Endothelial cell of umbilical vein (primary cell): Measurements from ENCODE around the gene CMTM2. TPM values are rescaled to one million over a fixed set of nuclear protein-coding genes. Genes with fewer than 3 reads are reported as not detected.

Experiments used
- BruUV-seq: library from RNA; stranded (reverse); fragments of 400-500 nt; replicated peaks from 2 replicates; lab custom pipeline; 2021; lab: Mats Ljungman, UMichigan
- CTCF ChIA-PET: fragments of 300-600, 350-600 bp; sonication (Branson Sonifier 250); formaldehyde crosslinking; loops from one replicate; lab custom pipeline; 2021; ENCODE audit warnings: antibody characterized with exemption, inconsistent platforms; lab: Charles Lee
- POLR2A ChIA-PET: fragments of 300-600, 350-600 bp; sonication (Branson Sonifier 250); formaldehyde crosslinking; loops from one replicate; lab custom pipeline; 2021; ENCODE audit warnings: antibody characterized with exemption, inconsistent platforms; lab: Charles Lee
- DNase-seq: peaks from one replicate; pipeline ENCODE4 v3.0.0-alpha.2; 2011; ENCODE audit warnings: low read depth, low spot score
- FAIRE-seq: peaks from 2 replicates; lab custom pipeline; 2011; peaks lifted over from hg19 to GRCh38; lab: Jason Lieb, UNC
- H2AFZ ChIP-seq: 2 replicates; pipeline ENCODE4 v1.6.0; 2012; ENCODE audit warnings: low read depth, low read length, control low read depth, inconsistent platforms
- H3K27ac ChIP-seq: 2 replicates; pipeline ENCODE4 v1.5.1; 2011; ENCODE audit warnings: low read depth, mild to moderate bottlenecking, control low read depth, low read length, moderate library complexity; ENCODE audit not compliant: insufficient read depth
- H3K27me3 ChIP-seq, 2 experiments: 2 replicates each; pipeline versions ENCODE4 v1.6.0 to v1.6.1; 2011; ENCODE audit warnings: low read length in 2 of 2, mixed read lengths in 1 of 2; ENCODE audit not compliant: control insufficient read depth in 2 of 2, insufficient read depth in 2 of 2
- H3K36me3 ChIP-seq, 2 experiments: 2 replicates in 1 of 2; 3 replicates in 1 of 2; pipeline ENCODE4 v1.5.1; 2011; ENCODE audit warnings: low read length in 2 of 2, mild to moderate bottlenecking in 1 of 2, moderate library complexity in 1 of 2; ENCODE audit not compliant: control insufficient read depth in 2 of 2, insufficient read depth in 2 of 2; ENCODE audit errors: extremely low read depth in 1 of 2
- H3K4me1 ChIP-seq: 3 replicates; pipeline ENCODE4 v1.5.1; 2011; ENCODE audit warnings: mild to moderate bottlenecking, low read length; ENCODE audit not compliant: control insufficient read depth, insufficient read depth; ENCODE audit errors: extremely low read depth
- H3K4me2 ChIP-seq: 2 replicates; pipeline ENCODE4 v1.6.1; 2011; ENCODE audit warnings: low read length, control low read depth, mixed read lengths; ENCODE audit not compliant: insufficient read depth
- H3K4me3 ChIP-seq, 3 experiments: fragments of 200-600 bp in 1 of 3; sonication (generic), shearing (Covaris generic) in 1 of 3; replicated peaks in 1 of 3; 2 replicates each; pipeline ENCODE4 v1.5.1; 2011 to 2016; ENCODE audit warnings: control low read depth in 3 of 3, low read length in 3 of 3, mild to moderate bottlenecking in 2 of 3, inconsistent platforms in 1 of 3, low read depth in 1 of 3, moderate library complexity in 1 of 3; ENCODE audit not compliant: insufficient read depth in 1 of 3
- H3K79me2 ChIP-seq: 2 replicates; pipeline ENCODE4 v1.6.0; 2012; ENCODE audit warnings: low read length, inconsistent platforms; ENCODE audit not compliant: control insufficient read depth, insufficient read depth
- H3K9ac ChIP-seq: replicated peaks from 2 replicates; pipeline ENCODE3; 2011; ENCODE audit warnings: low read length, control low read depth; ENCODE audit not compliant: insufficient read depth; ENCODE audit errors: extremely low read depth
- H3K9me1 ChIP-seq: replicated peaks from 3 replicates; pipeline ENCODE4 v1.6.0; 2011; ENCODE audit warnings: mild to moderate bottlenecking, low read length; ENCODE audit not compliant: control insufficient read depth, insufficient read depth; ENCODE audit errors: extremely low read depth
- H3K9me3 ChIP-seq: replicated peaks from 2 replicates; pipeline ENCODE4 v1.5.1; 2012; ENCODE audit warnings: low read length, inconsistent platforms; ENCODE audit not compliant: control insufficient read depth, insufficient read depth
- H4K20me1 ChIP-seq: replicated peaks from 2 replicates; pipeline ENCODE3; 2011; ENCODE audit warnings: mild to moderate bottlenecking, low read length; ENCODE audit not compliant: control insufficient read depth, insufficient read depth; ENCODE audit errors: extremely low read depth
- CTCF ChIP-seq, 2 donors: IDR thresholded peaks; 1 replicate in 1 of 2; 2 replicates in 1 of 2; pipeline ENCODE4 v1.5.1; 2011; ENCODE audit warnings: low read length in 2 of 2, mild to moderate bottlenecking in 2 of 2, moderate library complexity in 2 of 2, control low read depth in 1 of 2, inconsistent platforms in 1 of 2, low read depth in 1 of 2; ENCODE audit not compliant: insufficient read depth in 1 of 2; ENCODE audit errors: extremely low read depth in 1 of 2
- EZH2 ChIP-seq: IDR thresholded peaks from 2 replicates; pipeline ENCODE4 v1.6.1; 2012; ENCODE audit warnings: borderline replicate concordance, low read depth, mild to moderate bottlenecking, moderate library complexity, low read length, inconsistent platforms; ENCODE audit not compliant: severe bottlenecking
- FOS ChIP-seq: IDR thresholded peaks from 2 replicates; pipeline ENCODE4 v1.6.1; 2011; ENCODE audit warnings: mild to moderate bottlenecking, low read length, moderate library complexity, borderline replicate concordance; ENCODE audit not compliant: insufficient read depth
- GATA2 ChIP-seq: IDR thresholded peaks from 2 replicates; pipeline ENCODE4 v1.7.0; 2011; ENCODE audit warnings: low read depth, mild to moderate bottlenecking, moderate library complexity, mixed read lengths, low read length; ENCODE audit not compliant: insufficient read length, insufficient read depth
- JUN ChIP-seq: IDR thresholded peaks from 2 replicates; pipeline ENCODE4 v1.6.1; 2011; ENCODE audit warnings: borderline replicate concordance, low read depth; ENCODE audit not compliant: insufficient read length, insufficient read depth
- MAX ChIP-seq: IDR thresholded peaks from 2 replicates; pipeline ENCODE4 v1.6.1; 2011; ENCODE audit not compliant: insufficient read depth, insufficient read length
- MYC ChIP-seq: IDR thresholded peaks from one replicate; pipeline ENCODE4 v1.6.1; 2011; ENCODE audit warnings: mild to moderate bottlenecking, low read depth, low read length
- POLR2A ChIP-seq: IDR thresholded peaks from 2 replicates; pipeline ENCODE4 v1.6.1; 2012; ENCODE audit warnings: low read depth, mild to moderate bottlenecking, control low read depth, low read length
- POLR2AphosphoS5 ChIP-seq: IDR thresholded peaks from 2 replicates; pipeline ENCODE4 v1.6.1; 2012; ENCODE audit warnings: low read depth, mild to moderate bottlenecking, control low read depth, low read length, moderate library complexity; ENCODE audit not compliant: insufficient read depth
- dilution Hi-C: fragments of 300-500 bp; cut with MboI; formaldehyde crosslinking; loops from one replicate; pipeline ENCODE4 v1.15.0; 2019; ENCODE audit warnings: low sequenced_read_pairs; ENCODE audit not compliant: extremely low pct_ligation_motif_present
- intact Hi-C: fragments of 100-400 bp; cut with micrococcal nuclease; formaldehyde crosslinking; loops from one replicate; pipeline ENCODE4 v1.10.0; 2022
- polyA plus RNA-seq, 4 experiments: library from polyadenylated mRNA; depleted of rRNA in 3 of 4; stranded (reverse) in 3 of 4; unstranded in 1 of 4; fragments of >200 nt; gene quantifications; 2 replicates each; pipeline versions ENCODE4 v1.2.1 to v1.2.3, GENCODE V29; 2011 to 2012; ENCODE audit warnings: missing spikeins in 1 of 4
- total RNA-seq: library from RNA; stranded (reverse); gene quantifications from 2 replicates; pipeline ENCODE4 v1.2.3, GENCODE V29; 2021

CMTM2 gene
- total and polyA plus RNA-seq, 2 donors (not counting 3 experiments of a cell fraction or from before 2014, with no cell fraction given) = not detected

GRCh38 chr16:66548068-66548467 is 31.2 kb upstream of the CMTM2 start:
- TF ChIP-seq EZH2 (no peak), JUN (no peak), CTCF (IDR thresholded peaks at IDR 0.05; ENCODE audit: extremely low read depth in 1 of 2, insufficient read depth in 1 of 2, low read depth in 1 of 2, low read length in 2 of 2) (no peak), POLR2A (no peak), POLR2AphosphoS5 (no peak), GATA2 (no peak), MAX (no peak), MYC (no peak), FOS (no peak)
- no peak overlapping the region for H3K4me2 ChIP-seq
- no peak overlapping the region for H2AFZ ChIP-seq
- no peaks in the 10 kb centered on the region for H3K9me1 ChIP-seq
- H3K4me1 ChIP-seq = peaks cover 22% of the 10 kb centered on the region
- peaks cover 5% of the 10 kb centered on the region for H3K79me2 ChIP-seq
- no peaks in the 10 kb centered on the region for H3K27me3 ChIP-seq
- BruUV-seq = no TSS peak
- dilution Hi-C loops = no loop called here
- FAIRE-seq (no peak), DNase-seq (no peak)
- CTCF ChIA-PET = interaction anchor here (0.9 to 2.6 kb wide), 9 partner anchors 9 to 60 kb away, joined by 3 to 7 read pairs (median 3); no protein-coding TSS in a partner anchor
- H3K4me3 ChIP-seq = no peak overlapping the region
- H4K20me1 ChIP-seq = no peaks in the 10 kb centered on the region
- POLR2A ChIA-PET = interaction anchor here (0.6 kb wide), 1 partner anchor 206 kb away, joined by 3 read pairs; no protein-coding TSS in a partner anchor
- H3K36me3 ChIP-seq = no peaks in the 10 kb centered on the region
- intact Hi-C loops = no loop called here
- H3K9me3 ChIP-seq = no peaks in the 10 kb centered on the region
- H3K9ac ChIP-seq = no peak overlapping the region
- no peak overlapping the region for H3K27ac ChIP-seq
